GDM1 (cell line): ENCODE measurements around the gene TMEM115.

Source experiments
- DNase-seq: peaks from one replicate; lab custom pipeline; 2025; lab: John Stamatoyannopoulos, UW

The TMEM115 gene

DNA sequence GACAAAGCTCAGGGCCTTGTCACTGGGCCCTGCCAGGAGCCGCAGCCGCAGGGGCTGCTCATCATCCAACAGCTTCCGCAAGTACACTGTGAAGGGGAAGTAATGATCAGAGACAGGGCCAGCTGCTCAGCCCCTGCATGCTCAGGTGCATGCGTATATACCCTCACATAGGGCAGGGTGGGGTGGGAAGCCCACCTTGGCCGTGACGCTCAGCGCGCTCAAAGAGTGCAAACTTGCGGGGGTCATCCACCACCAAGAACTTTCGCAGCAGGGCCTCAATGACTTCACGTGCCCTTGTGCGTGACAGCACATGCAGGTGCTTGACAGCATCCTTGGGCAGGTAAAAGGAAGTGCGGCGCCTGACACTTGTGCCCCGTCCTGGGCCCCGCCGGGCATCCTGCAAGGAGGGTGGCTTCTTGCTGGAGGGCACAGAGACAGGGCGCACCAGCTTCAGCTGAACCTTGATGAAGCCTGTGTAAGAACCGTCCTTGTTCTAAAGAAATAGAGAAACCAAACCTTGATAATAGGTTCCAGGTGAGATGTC is 27.9 kb downstream of the TMEM115 start:
- no peak for DNase-seq

DNA sequence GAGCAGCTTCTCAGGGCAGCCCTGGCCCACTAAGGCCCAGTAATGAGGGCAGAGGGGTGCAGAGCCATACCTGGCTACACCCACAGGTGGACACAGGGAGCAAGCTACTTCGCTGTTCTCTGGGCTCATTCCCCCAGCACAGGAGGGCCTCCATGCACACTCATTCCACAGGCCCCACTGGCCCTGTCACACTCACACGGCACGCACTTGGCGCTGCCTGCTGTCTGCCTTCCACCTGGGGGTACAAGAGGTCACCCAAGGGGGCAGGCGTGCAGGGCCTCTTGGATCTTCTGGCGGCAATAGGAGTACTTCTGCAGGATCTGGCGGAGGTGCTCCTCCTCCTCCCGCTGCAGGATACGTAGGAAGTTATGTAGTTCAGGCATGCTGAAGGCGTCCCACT is 29.0 kb downstream of the TMEM115 start:
- no peak for DNase-seq

DNA sequence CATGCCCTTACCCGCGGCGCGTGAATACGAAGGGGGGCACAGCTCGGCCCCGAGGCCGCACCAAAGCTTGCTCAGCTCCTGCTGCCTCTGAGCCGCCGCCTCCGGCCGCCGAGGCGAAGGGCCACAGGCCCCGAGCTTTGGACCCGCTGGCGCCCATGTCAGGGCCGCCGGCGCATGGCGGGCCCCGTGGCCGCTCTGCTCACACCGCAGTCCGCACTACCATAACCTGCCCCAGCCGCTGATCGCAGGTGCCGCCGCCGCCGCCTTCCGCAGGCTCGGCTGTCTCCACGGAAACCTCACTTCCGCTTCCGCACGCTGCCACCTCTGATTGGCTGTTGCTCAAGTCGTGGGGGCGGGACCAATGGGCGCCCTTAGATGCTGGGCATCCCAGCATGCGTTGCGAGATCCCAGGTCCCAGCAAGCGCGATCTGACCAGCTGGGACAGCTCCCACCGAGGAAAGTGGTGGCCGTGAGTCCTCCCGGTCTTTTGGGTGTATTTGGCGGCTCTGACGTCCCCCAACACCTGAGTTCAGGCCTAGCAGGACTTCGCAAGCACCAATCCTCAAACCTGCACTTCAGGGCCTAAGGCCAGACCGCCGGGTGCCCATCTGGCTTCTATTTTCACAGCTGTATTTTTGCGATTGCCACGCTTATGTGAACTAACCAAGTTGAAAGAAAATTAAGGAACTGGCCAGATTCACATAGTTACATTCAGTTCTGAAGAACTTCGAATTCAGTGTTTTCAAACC is 31.2 kb downstream of the TMEM115 start, which contains the start of gene TUSC2:
TUSC2 (minus strand) TSS at position 281 of the 749 bp plus-strand sequence; CDS start at position 157, 124 bp downstream.
- peak; percentile 91 for DNase-seq

DNA sequence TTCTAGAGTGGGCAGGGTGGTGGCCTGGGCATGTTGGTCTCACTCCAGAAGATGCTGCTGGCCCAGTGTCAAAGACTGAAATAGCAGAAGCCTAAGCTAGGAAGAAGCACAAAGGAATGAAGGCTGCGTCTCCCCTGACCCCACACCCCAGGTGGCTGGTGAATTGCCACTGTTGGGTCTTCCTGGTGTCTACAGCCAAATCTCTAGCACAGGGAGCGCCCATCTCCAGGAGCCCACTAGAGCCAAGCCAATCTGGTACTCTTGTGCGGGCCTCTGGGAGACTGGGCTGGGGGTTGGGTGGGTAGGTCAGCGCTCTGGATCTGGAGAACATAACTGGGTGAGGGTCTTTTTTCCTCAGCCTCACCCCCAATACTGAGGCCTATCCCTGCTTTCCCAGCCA is 32.2 kb downstream of the TMEM115 start:
- no peak for DNase-seq

DNA sequence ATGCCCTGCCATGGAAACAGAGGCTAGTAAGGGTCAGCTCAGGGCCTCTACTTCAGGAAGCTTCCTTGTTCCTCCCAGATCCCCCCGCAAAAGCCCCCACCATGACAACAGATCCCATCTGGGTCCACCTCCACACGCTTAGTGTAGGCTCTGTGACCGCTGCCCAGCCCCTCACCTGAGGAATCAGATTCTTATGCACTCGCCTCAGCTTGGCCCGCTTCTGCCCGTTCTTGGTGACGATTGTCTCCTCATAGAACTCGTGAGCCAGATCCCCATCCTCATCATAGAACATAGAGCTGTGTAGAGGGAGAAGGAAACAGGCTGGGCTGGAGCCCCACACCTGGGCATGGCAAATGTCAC is 33.2 kb downstream of the TMEM115 start:
- DNase-seq, result no peak

DNA sequence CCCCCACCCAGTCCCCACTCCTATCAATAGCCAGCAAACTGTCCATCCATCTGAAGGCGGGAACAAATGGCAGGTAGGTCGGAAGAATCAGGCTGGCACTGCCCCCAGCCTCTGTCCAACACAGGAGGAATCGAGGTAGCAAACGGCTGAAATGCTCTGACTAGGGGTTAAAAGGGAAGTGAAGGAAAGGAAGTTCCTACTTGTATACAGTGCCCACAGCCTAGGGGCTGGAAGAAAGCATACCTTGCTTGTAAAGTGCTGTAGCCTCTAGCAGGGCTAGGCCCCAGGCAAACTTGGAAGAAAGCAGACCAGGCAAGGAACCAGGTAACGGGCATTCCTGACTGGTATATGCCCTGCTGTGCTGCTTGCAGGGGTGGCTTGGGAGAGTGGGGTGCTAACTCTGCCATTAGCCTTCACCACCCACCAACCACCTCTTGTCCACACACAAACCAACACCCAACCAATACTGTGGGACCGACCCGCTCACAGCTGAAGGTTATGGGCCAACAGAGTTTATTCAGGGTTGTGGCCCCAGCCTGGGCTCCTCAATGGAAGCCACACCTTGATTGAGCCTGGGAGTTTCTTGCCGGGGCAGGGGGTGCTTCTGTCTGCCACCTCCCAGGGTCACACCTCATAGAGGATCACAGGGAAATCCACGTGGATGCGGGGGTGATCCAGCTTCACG is 33.7 kb downstream of the TMEM115 start:
- no peak for DNase-seq

DNA sequence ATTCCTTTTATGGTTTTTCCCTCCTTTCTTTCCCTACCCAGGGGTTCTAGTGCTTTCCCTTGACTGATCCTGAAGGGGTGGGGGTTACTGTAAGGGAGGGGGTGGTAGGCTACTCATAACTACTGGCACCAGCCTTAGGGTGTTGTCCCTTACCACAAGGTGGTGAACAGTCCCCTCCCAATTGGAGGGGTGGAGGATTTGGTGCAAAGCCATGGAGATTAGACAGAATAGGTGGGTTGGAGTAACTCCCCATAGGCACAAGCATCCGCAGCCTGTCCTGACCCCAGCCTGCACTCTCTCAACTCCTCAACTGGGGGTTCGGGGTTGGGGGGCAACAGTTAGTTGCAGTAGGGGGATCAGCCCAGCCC is 34.2 kb downstream of the TMEM115 start:
- DNase-seq, result no peak

DNA sequence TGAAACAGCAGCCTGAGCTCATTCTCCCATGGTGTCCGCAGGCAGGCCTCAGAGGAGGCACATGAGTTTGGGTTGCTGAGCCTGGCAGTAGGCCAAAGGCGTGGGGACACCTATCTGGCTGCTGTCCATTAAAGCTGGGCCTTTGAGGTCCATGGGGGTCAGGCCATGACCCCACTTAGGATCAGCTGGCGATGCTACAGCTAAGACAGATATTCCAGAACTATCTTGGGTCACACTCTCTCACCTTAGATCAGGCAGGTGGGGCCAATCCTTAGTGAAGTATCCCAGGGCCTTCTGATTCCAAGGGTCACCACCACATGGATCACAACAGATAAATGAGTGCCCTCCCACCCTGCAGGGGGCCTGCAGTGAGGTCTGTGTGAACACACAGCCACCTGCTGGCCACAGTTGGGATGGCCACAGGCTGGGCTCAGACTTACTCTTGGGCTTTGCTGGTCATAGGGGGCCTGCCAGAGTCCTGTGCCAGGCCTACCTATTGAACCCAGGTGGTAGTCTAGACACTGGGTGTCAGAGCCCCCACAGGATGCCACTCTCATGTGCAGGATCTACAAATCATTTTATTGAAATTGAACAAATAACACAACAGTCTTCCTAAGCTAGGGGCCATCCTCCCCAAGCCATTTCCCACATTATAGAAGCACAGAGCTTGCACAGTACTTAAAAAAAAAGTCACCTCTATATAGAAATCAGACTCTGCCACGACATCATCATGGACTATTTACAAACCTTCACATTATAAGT is 34.8 kb downstream of the TMEM115 start:
- peak; percentile 24 for DNase-seq

DNA sequence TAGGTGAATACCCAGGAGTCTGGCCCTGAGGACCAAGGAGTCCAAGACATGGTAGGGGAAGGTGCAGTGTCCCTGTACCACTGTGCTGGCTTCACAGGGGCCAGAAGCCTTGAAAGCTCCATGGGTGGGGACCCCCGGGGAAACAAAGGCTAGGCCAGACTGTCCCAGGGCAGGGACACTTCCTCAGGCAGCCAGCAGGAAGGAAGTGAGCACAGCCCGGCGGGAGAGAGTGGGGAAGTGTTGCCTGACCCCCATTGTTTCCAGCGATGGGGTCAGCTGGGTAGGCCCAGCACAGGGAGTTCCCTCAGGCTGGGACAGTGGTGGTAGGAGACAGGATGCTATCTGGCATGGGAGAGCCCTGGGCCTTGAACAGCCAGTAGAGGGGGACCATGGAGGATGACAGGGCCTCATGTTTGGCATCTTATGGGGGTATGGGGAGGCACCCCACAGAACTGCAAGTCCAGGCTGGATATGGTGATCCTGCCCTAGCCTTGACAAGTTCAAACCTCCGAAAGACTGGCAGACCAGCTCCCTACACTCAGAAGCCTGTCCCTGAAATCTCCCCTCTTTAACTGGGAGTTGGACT is 35.6 kb downstream of the TMEM115 start:
- no peak for DNase-seq

DNA sequence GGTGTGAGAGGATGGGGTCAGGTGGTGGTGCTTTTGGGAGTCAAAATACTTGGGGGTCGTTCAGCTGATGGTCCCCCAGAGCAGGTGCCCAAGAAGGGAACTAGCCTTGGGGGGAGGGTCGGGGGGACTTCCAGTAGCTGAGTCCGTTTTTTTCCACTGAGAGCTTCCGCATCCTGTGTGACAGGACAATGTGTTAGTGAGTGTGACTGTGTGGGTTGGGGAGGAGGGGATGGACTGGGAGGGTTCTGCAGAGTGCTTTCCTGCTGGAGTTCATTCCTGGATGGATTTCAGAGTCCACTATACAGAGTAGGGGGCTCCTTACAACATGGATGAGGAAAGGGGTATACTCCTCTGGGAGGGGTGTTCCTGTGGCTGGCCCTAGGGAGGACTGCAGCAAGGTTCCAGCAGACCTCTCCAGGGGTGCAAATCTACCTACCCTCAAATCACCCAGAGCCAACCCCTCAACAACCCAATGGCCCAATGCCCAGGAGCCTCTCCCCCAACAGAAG is 36.2 kb downstream of the TMEM115 start:
- no peak for DNase-seq

DNA sequence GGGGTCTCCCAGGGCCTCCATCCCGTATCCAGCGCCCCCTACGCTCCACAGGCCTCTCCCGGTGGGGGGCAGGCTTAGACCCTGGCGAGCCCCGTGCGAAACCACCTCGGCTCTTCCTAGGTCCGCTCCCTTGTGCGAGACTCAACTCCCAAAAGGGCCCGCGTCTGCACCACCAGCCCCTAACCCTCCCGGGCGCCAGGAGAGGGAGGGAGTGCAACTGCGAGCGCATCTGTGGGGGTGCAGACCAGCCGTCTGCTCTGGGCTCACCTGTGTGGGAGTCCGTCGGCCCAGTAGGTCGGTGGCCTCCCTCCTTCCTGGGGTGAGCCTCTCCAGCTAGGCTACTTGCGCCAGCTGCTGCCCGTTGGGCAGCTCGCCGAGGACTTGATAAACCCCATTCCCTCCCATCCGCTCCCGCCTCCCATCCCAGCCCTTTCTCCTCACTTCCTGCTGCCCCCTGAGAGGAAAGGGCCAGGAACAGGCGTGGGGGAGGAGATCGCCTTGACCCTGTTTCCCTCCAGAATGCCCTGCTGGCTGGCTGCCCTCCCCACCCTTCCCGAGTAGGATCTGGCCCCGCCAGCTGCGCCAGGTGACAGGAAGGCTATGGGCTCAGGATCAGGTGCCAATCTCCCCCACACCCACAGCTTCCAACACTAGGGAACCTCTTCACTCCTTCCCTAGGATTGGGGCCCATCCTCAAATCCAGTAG is 36.8 kb downstream of the TMEM115 start, which contains the start of gene HYAL2:
HYAL2 (minus strand) TSS at position 360 of the 706 bp plus-strand sequence. CDS start 2,256 bp downstream, outside the sequence.
- no peak for DNase-seq

DNA sequence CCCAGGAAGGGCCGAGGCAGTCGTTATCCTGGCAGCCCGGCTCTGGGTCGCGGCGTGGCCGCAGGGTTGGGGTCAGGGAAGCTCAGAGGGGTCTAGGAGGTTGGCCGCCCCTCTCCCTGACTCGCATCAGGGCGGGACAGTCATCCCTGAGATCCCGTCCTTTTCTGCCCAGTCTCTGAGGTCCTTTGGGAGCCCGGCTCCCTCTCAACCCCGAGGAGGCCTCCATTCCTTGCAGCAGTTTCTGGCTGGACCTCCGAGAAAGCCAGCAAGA is 37.3 kb downstream of the TMEM115 start:
- no peak for DNase-seq

DNA sequence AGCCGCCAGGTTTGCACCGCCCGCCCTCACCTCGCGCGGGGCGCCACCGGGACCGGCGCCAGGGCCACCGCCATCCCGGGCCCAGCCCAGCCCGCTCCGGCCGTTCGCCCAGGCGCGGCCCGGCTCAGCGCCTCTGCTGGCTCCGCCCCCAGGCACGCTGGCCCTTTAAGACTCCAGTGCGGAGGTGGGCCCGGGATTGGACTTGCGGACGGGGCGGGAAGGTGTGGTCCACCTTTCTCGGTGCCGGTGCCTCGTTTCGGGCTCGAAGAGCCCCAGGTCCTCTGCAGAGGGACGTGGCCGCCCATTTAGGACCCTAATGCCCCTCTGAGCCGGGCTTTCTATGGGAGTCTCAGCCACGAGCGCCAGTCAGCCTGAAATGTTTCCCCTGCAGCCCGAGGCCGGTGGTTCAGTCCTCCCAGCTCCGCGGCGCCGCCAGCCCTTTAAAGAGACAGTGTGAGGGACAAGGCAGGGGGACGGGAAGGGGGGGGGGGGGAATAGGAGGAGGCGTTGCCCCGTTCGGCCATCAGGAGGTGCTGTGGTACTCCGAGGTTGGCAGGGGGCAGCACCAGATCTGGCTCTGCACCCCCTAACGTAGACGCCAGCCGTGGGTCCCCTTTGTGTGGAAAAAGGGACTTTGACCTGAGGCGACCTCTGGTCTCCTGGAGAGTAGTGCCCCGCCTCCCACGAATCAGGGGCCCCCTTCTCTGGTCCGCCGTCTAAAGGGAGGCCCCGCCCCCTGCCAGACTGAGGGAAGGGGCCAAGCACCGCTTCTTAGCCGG is 37.8 kb downstream of the TMEM115 start:
- peak; percentile 77 for DNase-seq

DNA sequence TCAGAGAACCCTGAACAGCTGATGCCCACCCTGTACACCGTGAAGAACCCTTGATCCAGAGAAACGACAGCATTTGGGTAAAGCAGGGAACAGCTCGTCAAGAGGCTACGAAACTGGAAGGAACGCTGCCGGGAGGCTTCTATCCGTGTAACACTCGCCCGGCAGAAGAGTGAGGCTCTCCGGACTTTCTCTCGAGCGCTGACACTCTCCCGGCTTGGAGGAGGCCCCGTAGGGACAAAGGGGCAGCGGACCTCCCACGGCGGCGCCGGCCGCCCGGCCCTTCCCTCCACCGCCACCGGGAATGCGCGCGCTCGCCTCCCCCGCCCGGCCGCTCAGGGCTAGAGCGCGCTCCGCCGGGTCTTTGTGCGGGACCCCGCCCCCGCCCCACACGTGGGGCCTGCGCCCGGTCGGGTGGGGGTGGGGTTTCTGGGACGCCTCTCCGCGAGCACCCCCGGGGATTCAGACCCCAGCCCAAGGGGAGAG is 38.4 kb downstream of the TMEM115 start:
- DNase-seq, result peak; percentile 62

DNA sequence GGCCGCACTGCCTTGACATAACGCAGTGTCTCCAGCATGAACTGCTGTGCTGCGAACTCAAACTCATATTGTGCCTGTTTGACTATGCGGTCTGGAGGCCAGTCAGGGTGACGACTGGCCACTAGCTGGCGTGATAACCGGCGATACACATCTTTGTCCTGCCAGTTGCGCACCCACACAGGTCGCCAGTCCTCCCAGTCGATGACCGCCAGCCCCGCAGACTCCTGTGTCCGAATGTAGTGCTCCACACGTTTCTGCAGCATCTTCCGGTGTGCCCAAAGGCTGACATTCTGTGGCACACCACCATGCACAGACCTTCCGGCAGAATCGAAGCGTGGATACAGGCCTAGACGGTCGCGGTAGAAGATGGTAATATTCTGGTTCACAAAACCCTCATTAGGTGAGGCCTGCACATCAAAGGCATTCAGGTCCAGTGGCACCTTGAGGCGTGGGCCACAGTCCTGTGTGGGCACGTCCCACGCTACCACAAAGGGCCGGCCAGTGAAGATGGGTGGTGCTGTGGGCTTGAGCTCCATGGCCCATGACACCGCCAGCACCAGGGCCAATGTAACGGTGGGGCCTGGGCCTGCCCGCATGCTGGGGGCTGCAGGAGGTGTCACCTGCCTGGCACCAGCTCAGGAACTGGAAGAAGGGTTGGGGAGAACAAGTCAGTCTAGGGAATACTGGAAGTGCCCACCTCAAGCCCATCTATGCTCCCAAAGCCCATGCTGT is 39.3 kb downstream of the TMEM115 start:
- no peak for DNase-seq

DNA sequence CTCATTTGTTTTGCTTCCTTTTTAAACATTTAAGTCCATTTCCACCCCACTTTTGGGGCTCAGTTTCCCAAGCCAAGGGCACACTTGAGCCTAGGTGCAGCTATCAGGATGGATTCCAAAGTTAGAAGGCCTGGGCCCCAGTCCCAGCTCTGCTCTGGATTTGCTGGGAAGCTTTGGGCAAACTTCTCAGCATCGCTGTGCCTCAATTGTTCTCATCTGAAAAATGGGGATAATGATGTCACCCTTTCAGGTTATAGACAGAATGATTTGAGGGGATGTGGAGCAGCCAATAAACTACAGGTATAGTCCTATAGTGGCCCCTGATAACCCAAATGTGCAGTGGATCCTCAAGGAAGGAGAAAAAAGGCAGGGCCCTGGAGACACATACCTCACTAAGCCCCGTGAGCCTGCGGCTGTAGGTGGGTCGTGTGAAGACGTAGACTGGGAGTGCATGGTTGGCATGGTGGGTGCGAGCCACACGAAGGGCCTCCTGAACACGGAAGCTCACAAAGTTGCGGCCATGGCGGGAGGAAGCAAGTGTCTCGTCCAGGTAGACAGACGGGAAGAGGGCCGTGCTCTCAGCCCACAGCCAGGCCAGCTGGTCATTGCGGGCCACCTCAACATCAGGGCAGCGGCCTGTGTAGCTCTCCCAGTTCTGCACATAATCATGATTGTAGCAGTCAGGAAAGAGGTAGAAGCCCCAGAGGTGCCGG is 40.0 kb downstream of the TMEM115 start:
- DNase-seq, result no peak

DNA sequence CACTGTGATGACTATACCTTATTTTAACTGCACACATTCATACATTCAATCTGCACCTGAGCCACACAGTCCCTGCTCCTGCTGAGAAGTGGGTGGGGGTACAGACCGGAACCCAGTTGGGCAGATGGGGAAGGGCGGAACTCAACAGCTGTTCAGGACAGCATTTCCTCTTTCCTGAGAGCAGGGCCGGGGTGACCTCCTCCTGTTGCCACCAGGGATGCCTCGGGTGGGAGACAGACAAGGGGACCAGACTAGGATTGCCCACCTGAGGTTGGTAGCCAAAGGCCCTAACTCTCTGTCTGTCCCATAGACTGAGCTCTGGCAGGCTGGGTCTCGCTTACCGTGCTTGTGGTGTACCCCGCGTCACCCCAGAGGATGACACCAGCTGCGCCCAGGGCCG is 40.7 kb downstream of the TMEM115 start:
- DNase-seq, result no peak

DNA sequence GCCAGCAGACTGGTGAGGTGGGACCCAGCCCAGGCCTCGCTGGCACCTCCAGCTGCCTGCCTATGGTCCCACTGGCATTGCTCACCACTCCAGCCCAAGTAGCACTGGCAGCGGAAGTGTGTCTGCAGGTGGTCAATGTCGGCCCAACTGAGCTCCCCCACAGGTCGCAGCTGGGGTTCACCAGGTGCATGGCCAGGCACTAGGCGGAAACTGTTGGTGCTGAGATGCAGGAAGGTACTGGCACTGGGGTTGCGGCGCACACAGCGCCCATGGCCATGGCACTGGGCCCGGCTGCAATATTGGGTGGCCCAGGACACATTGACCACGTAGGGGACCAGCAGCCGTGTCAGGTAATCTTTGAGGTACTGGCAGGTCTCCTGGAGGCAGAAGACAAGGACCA is 41.2 kb downstream of the TMEM115 start:
- no peak for DNase-seq

DNA sequence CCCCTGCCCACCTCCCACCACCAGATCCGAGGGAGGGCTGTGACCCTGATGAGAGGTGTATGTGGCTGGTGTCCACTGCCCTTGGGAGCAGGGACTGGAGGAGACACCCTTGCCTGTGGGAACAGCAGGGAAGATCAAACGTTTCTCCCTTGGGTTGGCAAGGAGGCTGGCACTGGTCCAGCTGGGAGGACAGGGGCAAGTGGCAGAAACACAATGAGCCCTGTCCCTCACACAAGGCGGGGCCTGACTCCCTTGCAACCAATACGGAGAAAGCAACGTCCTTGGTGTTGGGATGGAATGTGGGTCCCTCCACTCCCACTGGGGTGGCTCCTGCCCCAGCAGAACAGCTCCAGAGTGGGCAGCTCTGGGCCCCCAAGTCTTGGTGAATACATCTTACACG is 42.0 kb downstream of the TMEM115 start:
- no peak for DNase-seq
